ENCODE results near the gene OR6A2.

The OR6A2 gene

DNA sequence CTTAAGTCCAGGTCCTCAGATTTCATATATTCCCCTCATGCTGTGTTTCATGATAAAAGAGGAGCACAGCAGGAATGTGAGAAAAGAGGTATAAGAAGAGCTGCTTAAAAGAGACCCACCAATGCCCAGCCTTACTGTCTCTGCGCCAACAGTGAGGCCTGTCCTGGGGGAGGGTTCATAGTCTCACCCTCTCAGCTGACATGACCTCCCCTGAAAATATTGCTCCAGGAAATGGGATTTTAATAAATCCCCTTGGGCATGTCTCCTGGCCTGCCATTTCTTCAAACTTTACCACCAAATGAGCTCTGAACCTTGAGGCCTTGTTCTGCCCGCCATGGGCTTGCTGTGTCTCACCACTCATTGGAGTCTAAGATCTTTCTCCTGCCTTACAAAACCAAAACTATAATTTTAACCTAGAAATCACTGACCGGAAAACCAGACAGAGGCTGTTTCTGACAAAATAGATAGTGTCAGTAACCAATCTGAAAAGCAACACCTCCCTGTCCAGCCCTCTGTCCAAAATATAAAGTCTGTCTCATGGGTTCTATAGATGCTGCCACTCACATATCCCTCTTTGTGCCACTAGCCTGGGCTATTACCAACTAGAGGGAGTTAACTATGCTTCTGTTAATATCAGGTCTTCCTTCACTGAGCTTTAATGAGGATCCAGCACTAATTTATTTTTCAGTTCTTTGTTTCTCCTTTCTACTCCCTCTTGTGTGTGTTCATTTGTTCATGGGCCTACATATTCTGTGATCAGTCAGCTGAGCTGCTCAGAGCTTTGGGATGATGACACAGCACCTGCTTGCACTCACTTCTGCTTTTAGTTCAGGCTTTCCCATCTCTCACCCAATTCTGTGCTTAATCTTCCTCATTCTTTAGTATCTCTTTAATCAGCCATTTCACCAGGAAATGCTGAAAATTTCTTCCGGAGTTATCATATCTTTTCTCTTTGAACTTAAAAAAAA is 27.3 kb downstream of the OR6A2 start, which contains the start of gene OR2AG2:
Gene OR2AG2, minus strand, starts transcription at position 51 of the 968 bp plus-strand sequence. CDS start 3,019 bp downstream, outside the sequence.
- TF ChIP-seq, protein P1, sequence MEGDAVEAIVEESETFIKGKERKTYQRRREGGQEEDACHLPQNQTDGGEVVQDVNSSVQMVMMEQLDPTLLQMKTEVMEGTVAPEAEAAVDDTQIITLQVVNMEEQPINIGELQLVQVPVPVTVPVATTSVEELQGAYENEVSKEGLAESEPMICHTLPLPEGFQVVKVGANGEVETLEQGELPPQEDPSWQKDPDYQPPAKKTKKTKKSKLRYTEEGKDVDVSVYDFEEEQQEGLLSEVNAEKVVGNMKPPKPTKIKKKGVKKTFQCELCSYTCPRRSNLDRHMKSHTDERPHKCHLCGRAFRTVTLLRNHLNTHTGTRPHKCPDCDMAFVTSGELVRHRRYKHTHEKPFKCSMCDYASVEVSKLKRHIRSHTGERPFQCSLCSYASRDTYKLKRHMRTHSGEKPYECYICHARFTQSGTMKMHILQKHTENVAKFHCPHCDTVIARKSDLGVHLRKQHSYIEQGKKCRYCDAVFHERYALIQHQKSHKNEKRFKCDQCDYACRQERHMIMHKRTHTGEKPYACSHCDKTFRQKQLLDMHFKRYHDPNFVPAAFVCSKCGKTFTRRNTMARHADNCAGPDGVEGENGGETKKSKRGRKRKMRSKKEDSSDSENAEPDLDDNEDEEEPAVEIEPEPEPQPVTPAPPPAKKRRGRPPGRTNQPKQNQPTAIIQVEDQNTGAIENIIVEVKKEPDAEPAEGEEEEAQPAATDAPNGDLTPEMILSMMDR (IDR thresholded peaks at IDR 0.05; ENCODE audit: low read depth, low read length, missing control alignments): no peak
- DNase-seq (ENCODE audit: extremely low read depth, low read depth): no peak
- no peak within 1 kb of the TSS for H3K4me3 ChIP-seq (replicated peaks; ENCODE audit: low read depth, low read length)

- peak; percentile 30 for DNase-seq (ENCODE audit: extremely low read depth, low read depth)
- no peak overlapping the region for H3K4me3 ChIP-seq (replicated peaks; ENCODE audit: low read depth, low read length)
- TF ChIP-seq, protein P1 (IDR thresholded peaks at IDR 0.05; ENCODE audit: low read depth, low read length, missing control alignments): peak; percentile 77
Measured at GRCh38 chr11:6757373-6757967, 42.0 kb downstream of the OR6A2 start.

DNA sequence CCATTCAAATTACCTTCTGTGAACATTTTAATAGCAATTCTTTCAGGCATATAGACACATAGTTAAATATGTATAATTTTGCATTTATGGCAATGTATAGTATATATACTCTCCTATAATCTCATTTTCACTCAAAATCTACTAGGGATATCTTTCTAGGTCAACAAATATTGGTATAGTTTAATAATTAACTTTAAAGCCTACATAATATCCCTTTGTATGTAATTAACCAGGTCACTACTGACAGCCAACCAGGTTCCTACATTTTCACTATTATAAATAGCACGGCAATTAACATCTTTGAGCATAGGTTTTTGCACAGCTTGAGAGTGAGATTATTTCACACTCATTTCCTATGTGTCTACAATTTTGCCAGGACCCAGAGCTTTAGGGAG is 43.5 kb downstream of the OR6A2 start:
- no peak for DNase-seq (ENCODE audit: extremely low read depth, low read depth)
- no peak overlapping the region for H3K4me3 ChIP-seq (replicated peaks; ENCODE audit: low read depth, low read length)
- TF ChIP-seq, protein P1 (IDR thresholded peaks at IDR 0.05; ENCODE audit: low read depth, low read length, missing control alignments): no peak

DNA sequence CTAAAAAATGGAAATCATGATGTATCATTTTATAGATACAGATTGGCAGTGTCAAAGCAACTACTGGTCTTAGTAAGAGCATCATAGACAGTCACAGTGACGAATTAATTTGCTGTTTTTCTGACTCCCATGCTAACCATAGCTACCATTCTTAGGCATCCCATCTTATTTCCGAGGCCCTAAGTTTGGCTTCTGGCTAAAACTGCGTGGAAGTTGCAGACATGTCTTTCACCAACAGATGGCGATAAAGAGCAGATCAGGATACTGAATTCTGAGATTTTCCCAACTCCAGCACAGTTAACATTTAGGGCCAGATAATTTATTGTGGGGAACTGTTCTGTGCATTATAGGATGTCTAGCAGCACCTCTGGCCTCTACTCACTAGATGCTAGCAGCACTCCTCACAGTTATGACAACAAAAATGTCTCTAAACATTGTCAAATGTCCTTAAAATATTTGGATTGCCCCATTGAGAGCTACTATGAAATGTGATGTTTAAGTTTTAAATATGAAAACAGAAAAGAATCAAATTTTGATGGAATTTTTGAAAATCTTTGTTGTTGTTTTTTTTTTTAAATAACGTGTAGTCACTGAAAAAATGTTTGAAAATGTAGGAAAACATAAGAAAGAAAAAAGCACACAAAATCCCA is 44.1 kb downstream of the OR6A2 start:
- H3K4me3 ChIP-seq (replicated peaks; ENCODE audit: low read depth, low read length): no peak overlapping the region
- peak; percentile 24 for DNase-seq (ENCODE audit: extremely low read depth, low read depth)
- TF ChIP-seq, protein P1 (IDR thresholded peaks at IDR 0.05; ENCODE audit: low read depth, low read length, missing control alignments): peak; percentile 93

GRCh38 chr11:6747097-6747668 is 52.3 kb downstream of the OR6A2 start:
- TF ChIP-seq, protein P1 (IDR thresholded peaks at IDR 0.05; ENCODE audit: low read depth, low read length, missing control alignments): no peak
- DNase-seq (ENCODE audit: extremely low read depth, low read depth): no peak
- H3K4me3 ChIP-seq (replicated peaks; ENCODE audit: low read depth, low read length): no peak overlapping the region

DNA sequence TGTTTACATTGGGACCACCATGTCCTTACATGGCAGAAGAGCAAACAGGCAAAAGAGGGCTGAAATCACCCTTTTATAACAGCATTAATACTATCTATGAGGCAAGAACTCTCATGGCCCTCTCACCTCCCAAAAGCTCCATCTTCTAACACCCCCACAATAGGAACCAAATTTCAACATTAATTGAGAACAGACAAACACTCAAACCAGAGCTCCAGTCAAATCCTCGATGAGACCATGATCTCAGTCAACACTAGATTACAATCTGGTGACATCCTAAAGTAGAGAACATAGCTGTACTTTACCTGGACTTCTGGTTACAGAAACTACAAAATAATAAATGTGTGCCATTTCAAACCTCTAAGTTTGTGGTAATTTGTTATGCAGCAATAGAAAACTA is 52.9 kb downstream of the OR6A2 start:
- TF ChIP-seq, protein P1 (IDR thresholded peaks at IDR 0.05; ENCODE audit: low read depth, low read length, missing control alignments): no peak
- no peak overlapping the region for H3K4me3 ChIP-seq (replicated peaks; ENCODE audit: low read depth, low read length)
- no peak for DNase-seq (ENCODE audit: extremely low read depth, low read depth)

Data from HFF-Myc (cell line).